Stomach (tissue), 9 donors: ENCODE results near the gene CARD10. TPM values are rescaled to one million over a fixed set of nuclear protein-coding genes. Genes with fewer than 3 reads are reported as not detected.
A peak's percentile ranks its signal among the peaks of the same experiment; 100 is the strongest.
"Not testable (repeated sequence)": the region's sequence is repeated elsewhere in the genome, so short reads cannot be mapped to it uniquely, and the experiment has no call there.

ENCODE experiments used
- DNase-seq, 2 donors: peaks; one replicate each; pipeline versions ENCODE4 v3.0.0 to v3.0.0-alpha.2; 2013 to 2019
- H3K27ac ChIP-seq, 5 donors: fragments of 200-600 bp in 4 of 5; sonication (generic) in 4 of 5; one replicate each; pipeline ENCODE4 v1.5.1; 2013 to 2019; ENCODE audit warnings: mild to moderate bottlenecking in 1 of 5, moderate library complexity in 1 of 5
- H3K27me3 ChIP-seq, 3 donors: fragments of 200-600 bp; sonication (generic); one replicate each; pipeline ENCODE4 v1.5.1; 2017 to 2019; ENCODE audit warnings: mixed run types in 1 of 3
- H3K36me3 ChIP-seq, 4 donors: fragments of 200-600 bp; sonication (generic); 1 replicate in 3 of 4; 2 replicates in 1 of 4; pipeline ENCODE4 v1.5.1; 2016 to 2019
- H3K4me1 ChIP-seq, 4 donors: fragments of 200-600 bp; sonication (generic); one replicate each; pipeline ENCODE4 v1.5.1; 2016 to 2019
- H3K4me3 ChIP-seq, 4 donors: fragments of 200-600 bp; sonication (generic) in 3 of 4; one replicate each; pipeline ENCODE4 v1.5.1; 2016 to 2019; ENCODE audit warnings: mild to moderate bottlenecking in 1 of 4
- H3K9me3 ChIP-seq, 4 donors: fragments of 200-600 bp; sonication (generic); one replicate each; pipeline ENCODE4 v1.5.1; 2016 to 2019
- EP300 ChIP-seq: sonication (generic); formaldehyde crosslinking; IDR thresholded peaks from one replicate; pipeline ENCODE4 v1.6.1; 2017; ENCODE audit warnings: antibody characterized with exemption
- POLR2A ChIP-seq, 4 donors: fragments of 450-650 bp; IDR thresholded peaks; one replicate each; pipeline ENCODE4 v1.6.1; 2016; ENCODE audit warnings: antibody characterized with exemption in 4 of 4, control low read depth in 2 of 4, mild to moderate bottlenecking in 1 of 4, moderate library complexity in 1 of 4
- POLR2AphosphoS5 ChIP-seq, 3 donors: sonication (generic); formaldehyde crosslinking; IDR thresholded peaks; one replicate each; pipeline ENCODE4 v1.6.1; 2016; ENCODE audit warnings: antibody characterized with exemption in 3 of 3
- WGBS, 5 donors: extraction: QIAGEN DNeasy Blood & Tissue Kit in 3 of 5; methylation state at CpG; one replicate each; pipeline versions ENCODE4 v1.1.5 to v1.1.7; 2013 to 2018; 5-methylcytosine and 5-hydroxymethylcytosine counted together
- intact Hi-C: fragments of 100-400 bp; cut with DNase I; formaldehyde crosslinking; loops from one replicate; pipeline ENCODE4 v1.15.1; 2023; ENCODE audit warnings: low total_unique reads
- polyA plus RNA-seq, 3 donors: library from polyadenylated mRNA; stranded (reverse); fragments of 200-250 nt; gene quantifications; one replicate each; pipeline ENCODE4 v1.2.3, GENCODE V29; 2013
- total RNA-seq, 5 donors: library from RNA; depleted of rRNA; stranded (reverse); fragments of >200 nt; gene quantifications; one replicate each; pipeline versions ENCODE4 v1.1.0 to v1.2.3, GENCODE V29; 2014 to 2016
- TF ChIP-seq, protein P1 (sequence below), 7 experiments: fragments of 450-650 bp in 4 of 7; fragments of 200-600 bp in 3 of 7; sonication (generic) in 3 of 7; IDR thresholded peaks; one replicate each; pipeline ENCODE4 v1.5.1; 2016 to 2019; ENCODE audit warnings: antibody characterized with exemption in 7 of 7, control low read depth in 2 of 7, mild to moderate bottlenecking in 1 of 7
- donor health status: healthy with polysubstance abuse.
- donor health status: Bipolar disorder and iron deficiency.
- donor health status: healthy.

CARD10 gene
- total and polyA plus RNA-seq, 8 donors, result 5.5 to 120 (median 15.7) TPM

DNA sequence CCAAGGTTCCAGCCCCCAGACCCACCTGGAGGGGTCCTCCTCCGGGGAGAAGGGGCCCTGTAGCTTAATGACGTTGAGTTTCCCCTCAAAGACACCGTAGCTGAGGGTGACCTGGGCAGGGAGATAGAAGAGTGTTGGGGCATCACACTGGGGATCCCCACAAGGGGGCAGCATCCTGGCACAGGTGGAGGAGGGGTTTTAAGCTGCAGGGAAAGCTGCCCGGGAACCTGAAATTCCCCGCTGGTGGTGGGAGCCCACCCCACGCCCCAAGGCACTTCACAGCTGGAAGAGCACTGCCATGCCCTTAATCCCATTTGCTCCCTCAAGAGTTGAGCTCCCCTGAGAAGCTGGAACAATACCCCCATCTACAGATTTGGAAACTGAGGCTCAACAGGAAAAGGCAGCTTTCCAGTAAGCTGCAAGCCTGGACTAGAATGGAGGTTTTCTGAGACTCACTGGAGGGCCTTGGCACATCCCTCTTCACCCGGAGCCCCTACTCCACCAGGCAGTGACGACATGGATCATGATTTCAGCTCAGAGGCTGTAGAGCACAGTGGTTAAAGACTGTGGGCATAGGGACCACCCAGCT is 46.7 kb downstream of the CARD10 start:
- TF ChIP-seq POLR2AphosphoS5 (IDR thresholded peaks at IDR 0.05) (no peak), POLR2A (IDR thresholded peaks at IDR 0.05) (no peak)
- TF ChIP-seq, protein P1, sequence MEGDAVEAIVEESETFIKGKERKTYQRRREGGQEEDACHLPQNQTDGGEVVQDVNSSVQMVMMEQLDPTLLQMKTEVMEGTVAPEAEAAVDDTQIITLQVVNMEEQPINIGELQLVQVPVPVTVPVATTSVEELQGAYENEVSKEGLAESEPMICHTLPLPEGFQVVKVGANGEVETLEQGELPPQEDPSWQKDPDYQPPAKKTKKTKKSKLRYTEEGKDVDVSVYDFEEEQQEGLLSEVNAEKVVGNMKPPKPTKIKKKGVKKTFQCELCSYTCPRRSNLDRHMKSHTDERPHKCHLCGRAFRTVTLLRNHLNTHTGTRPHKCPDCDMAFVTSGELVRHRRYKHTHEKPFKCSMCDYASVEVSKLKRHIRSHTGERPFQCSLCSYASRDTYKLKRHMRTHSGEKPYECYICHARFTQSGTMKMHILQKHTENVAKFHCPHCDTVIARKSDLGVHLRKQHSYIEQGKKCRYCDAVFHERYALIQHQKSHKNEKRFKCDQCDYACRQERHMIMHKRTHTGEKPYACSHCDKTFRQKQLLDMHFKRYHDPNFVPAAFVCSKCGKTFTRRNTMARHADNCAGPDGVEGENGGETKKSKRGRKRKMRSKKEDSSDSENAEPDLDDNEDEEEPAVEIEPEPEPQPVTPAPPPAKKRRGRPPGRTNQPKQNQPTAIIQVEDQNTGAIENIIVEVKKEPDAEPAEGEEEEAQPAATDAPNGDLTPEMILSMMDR (IDR thresholded peaks at IDR 0.05), result peak in 5 of 7 experiments; percentile 34 to 61 (median 54)
- 22 to 29% (median 29%) methylated on average over 8 of the region's 8 CpGs for whole genome bisulfite sequencing, 5 donors
- H3K4me3 ChIP-seq, result no peak overlapping the region
- no peaks in the 10 kb centered on the region for H3K4me1 ChIP-seq
- peak; percentile 58 to 67 for DNase-seq
- intact Hi-C loops, result no loop called here
- H3K27me3 ChIP-seq, result peaks cover 0 to 59% (median 4%) of the 10 kb centered on the region in 3 donors
- H3K36me3 ChIP-seq, result peaks cover 0 to 44% (median 5%) of the 10 kb centered on the region in 4 donors
- H3K9me3 ChIP-seq, result no peaks in the 10 kb centered on the region
- H3K27ac ChIP-seq, result no peak overlapping the region

DNA sequence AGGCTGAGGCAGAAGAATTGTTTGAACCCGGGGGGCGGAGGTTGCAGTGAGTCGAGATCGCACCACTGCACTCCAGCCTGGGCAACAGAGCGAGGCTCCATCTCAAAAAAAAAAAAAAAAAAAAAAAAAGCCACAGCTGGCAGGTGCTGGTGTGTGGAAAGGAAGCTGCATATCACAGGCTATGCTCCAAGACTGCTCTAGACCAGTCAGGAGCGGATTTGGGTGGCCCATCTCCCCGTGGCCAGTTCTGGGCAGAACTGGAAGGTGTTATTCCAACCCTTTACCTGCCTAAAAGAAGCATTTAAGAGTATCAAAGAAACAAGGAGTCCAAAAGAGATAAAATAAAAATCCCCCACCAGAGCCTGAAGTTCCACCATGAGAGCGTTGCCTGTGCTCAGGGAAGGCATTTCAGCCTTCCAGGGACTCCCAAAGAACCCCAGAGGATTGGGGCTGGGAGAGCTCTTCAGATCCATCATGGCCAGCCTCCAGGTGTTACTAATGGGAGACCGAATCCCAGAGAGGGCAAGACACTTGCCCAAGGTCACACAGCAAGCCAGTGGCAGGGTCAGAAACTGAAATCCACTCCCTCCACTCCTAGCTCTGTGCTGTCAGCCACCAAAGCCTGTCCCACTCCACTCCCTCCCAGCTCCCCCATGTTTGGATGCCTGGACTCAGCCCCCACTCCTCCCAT is 47.3 kb downstream of the CARD10 start:
- Histone ChIP-seq H3K27ac (no peak overlapping the region), H3K4me1 (no peaks in the 10 kb centered on the region), H3K36me3 (peaks cover 0 to 38% (median 3%) of the 10 kb centered on the region in 4 donors), H3K4me3 (no peak overlapping the region), H3K27me3 (peaks cover 0 to 62% (median 4%) of the 10 kb centered on the region in 3 donors), H3K9me3 (no peaks in the 10 kb centered on the region)
- 79 to 85% (median 80%) methylated on average over 9 of the region's 9 CpGs for WGBS, 5 donors
- no peak for DNase-seq
- no peak for TF ChIP-seq POLR2A (IDR thresholded peaks at IDR 0.05)
- no peak for TF ChIP-seq POLR2AphosphoS5 (IDR thresholded peaks at IDR 0.05)
- TF ChIP-seq, protein P1 (IDR thresholded peaks at IDR 0.05), result no peak
- TF ChIP-seq EP300, result no peak
- intact Hi-C loops, result no loop called here

DNA sequence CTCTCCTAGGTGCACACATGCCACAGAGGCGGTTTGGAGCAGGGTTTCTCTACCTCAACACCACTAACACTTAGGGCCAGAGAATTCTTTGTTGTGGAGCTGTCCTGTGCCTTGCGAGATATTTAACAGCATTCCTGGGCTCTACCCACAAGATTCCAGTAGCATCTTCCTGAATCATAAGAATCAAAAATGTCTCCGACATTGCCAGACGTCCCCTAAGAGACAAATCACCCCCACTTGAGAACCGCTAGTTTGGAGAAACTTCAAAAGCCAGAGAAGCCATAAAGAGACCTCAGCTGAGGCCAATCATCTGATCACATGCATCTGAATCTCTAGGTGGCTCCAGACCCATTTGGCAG is 49.1 kb downstream of the CARD10 start:
- no peaks in the 10 kb centered on the region for H3K9me3 ChIP-seq
- intact Hi-C loops, result no loop called here
- H3K36me3 ChIP-seq, result peaks cover 0 to 30% (median 0%) of the 10 kb centered on the region in 4 donors
- no peaks in the 10 kb centered on the region for H3K4me1 ChIP-seq
- 77 to 88% (median 83%) methylated on average over 5 of the region's 5 CpGs for WGBS, 5 donors
- TF ChIP-seq POLR2AphosphoS5 (IDR thresholded peaks at IDR 0.05) (no peak), POLR2A (IDR thresholded peaks at IDR 0.05) (no peak), EP300 (no peak)
- TF ChIP-seq, protein P1 (IDR thresholded peaks at IDR 0.05), result no peak
- no peak for DNase-seq
- H3K4me3 ChIP-seq, result no peak overlapping the region
- H3K27me3 ChIP-seq, result peaks cover 0 to 69% (median 4%) of the 10 kb centered on the region in 3 donors
- no peak overlapping the region for H3K27ac ChIP-seq

DNA sequence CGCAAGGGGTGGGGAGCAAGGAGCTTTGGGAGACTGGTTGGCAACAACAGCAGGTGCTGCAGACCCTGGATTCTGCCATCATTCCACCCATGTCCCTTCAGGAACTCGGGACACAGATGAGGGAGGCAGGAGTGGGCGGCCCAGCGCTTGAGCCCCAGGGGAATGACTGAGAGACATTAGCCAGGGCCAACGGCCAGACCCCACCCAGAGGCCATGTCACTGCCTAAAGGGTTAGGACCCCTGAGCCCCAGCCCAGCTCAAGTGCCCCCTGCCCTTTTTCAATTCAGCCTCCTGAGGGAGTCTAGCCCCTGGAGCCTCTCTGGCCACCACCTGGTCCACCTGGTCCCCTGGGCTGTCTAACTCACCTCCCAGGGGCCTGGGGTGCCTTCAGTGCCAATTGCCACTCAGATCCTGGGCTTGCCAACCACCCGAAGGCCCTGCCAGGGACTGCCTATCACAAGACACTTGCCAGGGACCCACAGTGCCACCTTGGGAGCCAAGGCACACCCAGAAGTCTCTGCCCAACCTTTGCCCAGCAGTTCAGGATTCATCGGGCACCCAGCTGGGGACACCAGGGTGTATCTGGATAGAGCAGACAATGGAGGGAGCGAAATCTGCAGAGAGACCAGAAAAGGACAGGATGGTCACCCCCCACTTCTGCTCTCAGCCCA is 49.7 kb downstream of the CARD10 start:
- TF ChIP-seq EP300 (no peak), POLR2AphosphoS5 (IDR thresholded peaks at IDR 0.05) (no peak), POLR2A (IDR thresholded peaks at IDR 0.05) (no peak)
- TF ChIP-seq, protein P1 (IDR thresholded peaks at IDR 0.05), result no peak
- intact Hi-C loops, result no loop called here
- peaks cover 0 to 29% (median 0%) of the 10 kb centered on the region in 4 donors for H3K36me3 ChIP-seq
- peaks cover 0 to 72% (median 4%) of the 10 kb centered on the region in 3 donors for H3K27me3 ChIP-seq
- H3K27ac ChIP-seq, result no peak overlapping the region
- no peak for DNase-seq
- 72 to 79% (median 74%) methylated on average over 7 to 8 of the region's 8 CpGs for WGBS, 5 donors
- H3K4me3 ChIP-seq, result no peak overlapping the region
- H3K4me1 ChIP-seq, result no peaks in the 10 kb centered on the region
- no peaks in the 10 kb centered on the region for H3K9me3 ChIP-seq

DNA sequence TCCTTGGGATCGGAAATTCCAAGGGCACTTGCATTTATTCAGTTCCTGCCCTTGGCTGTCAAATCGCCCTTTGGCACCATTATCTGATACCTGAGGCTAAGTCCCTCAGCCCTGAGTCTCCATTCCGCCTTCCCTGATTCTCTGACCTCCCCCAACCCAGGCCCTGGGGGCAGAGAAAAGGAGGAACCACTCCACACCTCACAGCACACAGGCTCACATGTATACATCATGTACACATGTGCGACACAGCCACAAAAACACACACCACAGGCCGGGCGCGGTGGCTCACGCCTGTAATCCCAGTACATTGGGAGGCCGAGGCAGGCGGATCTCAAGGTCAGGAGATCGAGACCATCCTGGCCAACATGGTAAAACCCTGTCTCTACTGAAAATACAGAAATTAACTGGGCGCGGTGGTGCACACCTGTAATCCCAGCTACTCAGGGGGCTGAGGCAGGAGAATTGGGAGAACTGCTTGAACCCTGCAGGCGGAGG is 51.0 kb downstream of the CARD10 start:
- H3K9me3 ChIP-seq, H3K4me3 ChIP-seq, intact Hi-C loops, H3K4me1 ChIP-seq, H3K27ac ChIP-seq, DNase-seq: not testable (repeated sequence)
- WGBS, 5 donors, result 86 to 90% (median 89%) methylated on average over 14 of the region's 14 CpGs
- peaks cover 0 to 68% (median 4%) of the 10 kb centered on the region in 3 donors for H3K27me3 ChIP-seq
- peaks cover 0 to 18% (median 0%) of the 10 kb centered on the region in 4 donors for H3K36me3 ChIP-seq
